Stimulated activated CD8-positive, alpha-beta memory T cell treated with anti-CD3 and anti-CD28 coated beads, Interleukin-4, amount 100 ng/mL, for 24 hours (primary cell): Measurements from ENCODE around the gene CCR9.
"Not testable (repeated sequence)": the region's sequence is repeated elsewhere in the genome, so short reads cannot be mapped to it uniquely, and the experiment has no call there.

ENCODE experiments used
- DNase-seq: peaks from one replicate; pipeline ENCODE4 v3.0.0-alpha.2; 2020; ENCODE audit warnings: low read depth

CCR9 gene, protein sequence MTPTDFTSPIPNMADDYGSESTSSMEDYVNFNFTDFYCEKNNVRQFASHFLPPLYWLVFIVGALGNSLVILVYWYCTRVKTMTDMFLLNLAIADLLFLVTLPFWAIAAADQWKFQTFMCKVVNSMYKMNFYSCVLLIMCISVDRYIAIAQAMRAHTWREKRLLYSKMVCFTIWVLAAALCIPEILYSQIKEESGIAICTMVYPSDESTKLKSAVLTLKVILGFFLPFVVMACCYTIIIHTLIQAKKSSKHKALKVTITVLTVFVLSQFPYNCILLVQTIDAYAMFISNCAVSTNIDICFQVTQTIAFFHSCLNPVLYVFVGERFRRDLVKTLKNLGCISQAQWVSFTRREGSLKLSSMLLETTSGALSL

DNA sequence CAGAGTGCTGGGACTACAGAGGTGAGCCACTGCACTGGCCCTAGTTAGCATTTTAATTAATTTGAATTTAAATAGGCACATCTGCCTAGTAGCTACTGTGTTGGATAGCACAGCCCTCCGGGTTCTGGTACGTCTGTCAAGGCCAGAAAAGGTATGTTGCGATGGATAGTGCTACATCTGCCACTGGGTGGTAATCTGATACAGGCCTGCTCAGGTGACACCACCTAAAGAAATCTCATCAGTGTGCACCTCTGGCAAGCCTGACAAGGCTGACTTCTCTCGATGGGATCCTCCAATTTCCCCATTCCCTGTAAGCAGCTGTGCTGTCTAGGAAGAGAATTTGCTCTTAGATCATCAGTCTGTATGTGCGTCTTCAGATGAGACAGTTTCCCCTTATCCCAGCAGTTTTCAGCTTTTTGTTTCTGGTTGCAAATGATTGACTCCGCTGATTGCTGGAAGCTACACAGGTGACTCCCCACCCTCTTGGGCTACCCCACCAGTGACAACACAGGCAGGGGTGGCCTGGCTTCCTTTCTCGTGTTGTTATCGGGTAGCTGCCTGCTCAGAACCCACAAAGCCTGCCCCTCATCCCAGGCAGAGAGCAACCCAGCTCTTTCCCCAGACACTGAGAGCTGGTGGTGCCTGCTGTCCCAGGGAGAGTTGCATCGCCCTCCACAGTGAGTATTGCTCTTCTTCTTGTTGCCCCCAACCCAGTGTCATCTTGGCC, at the start of gene CCR9:
Gene CCR9, plus strand, starts transcription at position 565 of the 727 bp plus-strand sequence. CDS start 8,391 bp downstream, outside the sequence.
- no peak for DNase-seq

GRCh38 chr3:45838466-45838865, 47.9 kb upstream of the CCR9 start:
- no peak for DNase-seq

- no peak for DNase-seq
Observed at GRCh38 chr3:45841420-45841756, 45.0 kb upstream of the CCR9 start.

- DNase-seq: peak; percentile 79
Observed at GRCh38 chr3:45841757-45842491, 44.4 kb upstream of the CCR9 start, which contains the start of gene LZTFL1. Gene LZTFL1 (minus strand): TSS chr3:45842119. CDS start chr3:45841991, 128 bp downstream.

DNA sequence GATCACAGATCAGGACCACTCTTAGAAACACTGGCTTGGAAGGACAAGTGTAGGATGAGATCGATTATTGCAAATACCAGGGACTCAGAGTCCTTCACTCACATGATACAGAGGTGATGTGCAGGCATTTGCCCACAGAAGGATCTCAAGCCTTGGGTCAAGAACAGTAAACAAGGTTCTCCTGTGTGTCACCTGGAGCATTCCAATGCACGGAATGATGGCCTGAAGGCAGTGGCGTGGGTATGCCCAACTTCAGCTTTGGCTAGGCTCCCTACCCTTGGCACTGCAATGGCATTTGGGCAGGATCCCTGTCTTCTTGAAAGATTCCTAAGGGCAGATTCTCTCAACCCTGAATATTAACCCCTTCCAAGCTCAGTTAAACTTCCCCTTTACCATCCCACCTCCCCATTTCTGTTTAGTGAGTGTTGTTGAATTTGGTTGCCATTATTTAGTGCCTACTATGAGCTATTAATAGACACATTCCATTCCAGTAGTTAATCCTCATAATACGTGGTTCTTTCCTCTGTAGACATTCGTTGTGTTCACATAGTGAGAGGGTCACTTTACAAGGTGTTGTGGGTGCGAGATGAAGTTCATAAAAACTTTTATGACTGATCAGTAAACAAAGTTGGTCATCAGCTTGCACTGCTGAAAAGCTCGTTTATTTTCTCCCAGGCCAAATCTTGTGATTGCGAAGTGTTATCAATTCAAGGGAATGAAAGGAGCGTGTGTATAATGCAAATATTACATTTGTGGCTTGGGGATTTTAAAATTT, 43.3 kb upstream of the CCR9 start:
- DNase-seq: no peak

DNA sequence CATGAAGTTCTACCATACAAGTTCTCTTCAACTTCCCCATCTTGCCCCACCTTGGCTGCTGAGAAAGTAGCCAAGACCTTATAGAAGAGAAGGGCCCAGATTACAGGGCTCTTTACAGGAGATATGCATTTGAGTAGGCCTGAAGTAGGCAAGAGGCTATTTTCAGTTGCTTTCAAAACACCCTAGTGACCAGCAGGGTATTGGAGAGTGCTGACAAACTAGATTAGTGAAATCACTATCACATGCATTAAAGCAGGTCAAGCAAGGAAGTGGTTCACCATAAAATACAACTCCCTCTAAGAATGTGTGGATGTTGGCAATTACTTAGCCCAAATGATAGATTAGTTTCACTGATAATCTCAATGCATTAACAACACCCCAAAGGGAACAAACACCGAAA, 41.7 kb upstream of the CCR9 start:
- no peak for DNase-seq

- DNase-seq: no peak
Observed at GRCh38 chr3:45848392-45848791, 38.0 kb upstream of the CCR9 start.

DNA sequence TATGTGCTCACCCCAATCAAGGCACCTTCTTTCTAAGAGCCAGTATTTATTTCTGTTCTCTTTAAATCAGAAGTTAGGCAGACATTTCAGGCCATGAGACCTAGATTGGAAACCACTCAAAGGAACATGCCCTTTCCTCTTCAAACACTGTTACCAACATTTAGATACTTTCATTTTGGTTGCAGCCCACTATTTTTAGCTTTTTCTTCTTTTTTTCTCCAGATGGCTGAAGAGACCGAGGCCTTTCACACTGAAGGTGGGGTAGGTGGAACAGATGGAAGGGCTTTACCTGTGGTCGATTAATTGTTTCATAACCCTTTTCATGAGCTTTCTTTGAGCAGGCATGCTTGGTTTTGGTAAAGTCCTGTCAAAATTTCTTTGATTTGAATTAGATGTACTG, 33.5 kb upstream of the CCR9 start:
- DNase-seq: no peak

- DNase-seq: not testable (repeated sequence)
Observed at GRCh38 chr3:45856323-45856722, 30.0 kb upstream of the CCR9 start.

DNA sequence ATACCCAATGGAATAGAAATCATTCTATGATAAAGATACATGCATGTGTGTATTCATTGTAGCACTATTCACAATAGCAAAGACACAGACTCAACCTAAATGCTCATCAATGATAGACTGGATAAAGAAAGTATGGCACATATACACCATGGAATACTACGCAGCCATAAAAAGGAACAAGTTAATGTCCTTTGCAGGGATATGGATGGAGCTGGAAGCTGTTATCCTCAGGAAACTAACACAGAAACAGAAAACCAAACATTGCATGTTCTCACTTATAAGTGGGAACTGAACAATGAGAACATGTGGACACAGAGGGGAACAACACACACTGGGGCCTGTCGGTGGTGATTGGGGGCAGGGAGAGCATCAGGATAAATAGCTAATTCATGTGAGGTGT, 29.3 kb upstream of the CCR9 start:
- DNase-seq: not testable (repeated sequence)

DNA sequence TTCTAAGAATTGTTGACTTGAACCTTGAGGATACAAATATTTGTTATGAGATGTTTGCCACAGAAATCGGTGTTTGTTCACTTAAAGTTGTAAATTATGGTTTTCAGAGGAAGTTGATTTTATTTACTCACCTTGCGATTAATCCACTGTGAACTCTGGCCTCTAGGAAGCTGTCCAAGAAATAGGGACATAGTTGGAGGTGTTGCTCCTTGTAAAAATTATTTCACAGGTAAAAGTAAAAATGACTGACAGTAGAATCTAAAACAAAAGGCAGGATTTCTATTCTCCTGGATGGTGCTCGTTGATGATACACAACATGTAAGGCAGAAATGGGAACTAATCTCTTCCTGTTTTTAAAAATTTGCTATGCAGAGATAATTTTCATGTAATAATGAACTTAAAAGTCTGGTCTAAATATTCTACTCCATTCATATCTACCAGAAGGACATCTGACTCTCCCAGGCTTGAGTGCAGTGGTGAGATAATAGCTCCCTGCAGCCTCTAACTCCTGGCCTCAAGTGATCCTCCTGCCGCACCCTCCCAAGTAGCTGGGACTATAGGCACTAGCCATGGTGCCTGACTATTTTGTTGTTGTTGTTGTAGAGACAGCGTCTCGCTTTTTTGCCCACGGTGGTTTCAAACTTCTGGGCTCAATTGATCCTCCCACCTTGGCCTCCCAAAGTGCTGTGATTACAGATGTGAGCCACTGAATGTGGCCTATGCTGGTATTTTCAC, 27.4 kb upstream of the CCR9 start:
- no peak for DNase-seq

- no peak for DNase-seq
Observed at GRCh38 chr3:45860481-45860880, 25.9 kb upstream of the CCR9 start.

GRCh38 chr3:45861043-45861719, 25.2 kb upstream of the CCR9 start:
- no peak for DNase-seq

- no peak for DNase-seq
Observed at GRCh38 chr3:45864760-45865519, 21.4 kb upstream of the CCR9 start.

GRCh38 chr3:45865563-45865962, 20.8 kb upstream of the CCR9 start:
- no peak for DNase-seq

DNA sequence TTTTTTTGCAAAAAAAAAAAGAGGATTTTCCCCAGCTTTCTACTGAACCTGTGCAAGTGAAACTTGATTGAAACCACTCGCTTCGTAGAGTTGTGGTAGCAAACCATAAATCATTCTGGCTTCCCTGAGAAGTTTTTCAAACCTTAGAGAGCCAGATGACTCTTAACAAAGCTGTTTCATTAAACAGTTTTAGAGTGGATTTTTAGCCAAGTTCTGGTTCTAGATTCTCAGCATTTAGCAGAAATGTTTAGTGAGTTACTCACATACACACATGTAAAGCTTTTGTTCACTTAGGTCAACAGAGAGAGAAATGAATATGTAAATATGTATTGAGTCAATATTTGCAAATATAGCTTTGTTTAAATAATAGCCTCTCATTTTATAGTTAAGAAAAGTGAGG, 18.1 kb upstream of the CCR9 start:
- no peak for DNase-seq

DNA sequence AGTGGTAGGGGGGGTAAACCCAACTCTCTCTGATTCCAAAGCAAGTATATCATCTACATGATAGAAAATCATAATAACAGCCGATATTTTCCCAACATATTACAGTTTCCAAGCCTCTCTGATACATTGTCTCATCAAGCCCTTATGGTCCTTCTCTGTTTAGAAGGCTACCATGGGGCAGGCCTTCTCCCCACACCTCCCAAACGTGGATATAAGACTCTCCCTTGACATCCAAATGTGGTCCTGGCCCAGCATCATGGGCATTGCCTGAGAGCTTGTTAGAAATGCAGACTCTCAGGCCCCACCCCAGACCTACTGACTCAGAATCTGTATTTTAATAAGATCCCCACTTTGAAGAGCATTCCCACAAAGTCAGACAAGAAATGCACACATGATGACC, 17.7 kb upstream of the CCR9 start:
- no peak for DNase-seq

- no peak for DNase-seq
Observed at GRCh38 chr3:45869638-45870037, 16.7 kb upstream of the CCR9 start.

- DNase-seq: peak; percentile 23
Observed at GRCh38 chr3:45870099-45870498, 16.2 kb upstream of the CCR9 start.

- no peak for DNase-seq
Observed at GRCh38 chr3:45871780-45872179, 14.6 kb upstream of the CCR9 start.
